NCI-H2029 (cell line): ENCODE results near the gene UNC5B.
A peak's percentile ranks its signal among the peaks of the same experiment; 100 is the strongest.

ENCODE experiments used
- DNase-seq: peaks from one replicate; lab custom pipeline; 2025; lab: John Stamatoyannopoulos, UW

UNC5B gene

GRCh38 chr10:71223347-71224058 lies 11.1 kb downstream of the UNC5B start:
- DNase-seq = no peak

- no peak for DNase-seq
These were observed 13.1 kb downstream of the UNC5B start for GRCh38 chr10:71225291-71226058.

- no peak for DNase-seq
These were observed 16.7 kb downstream of the UNC5B start for GRCh38 chr10:71228875-71229675.

- no peak for DNase-seq
These were observed 17.6 kb downstream of the UNC5B start for GRCh38 chr10:71229726-71230655.

- no peak for DNase-seq
These were observed 18.3 kb downstream of the UNC5B start for GRCh38 chr10:71230656-71231025.

GRCh38 chr10:71231206-71231605 lies 18.8 kb downstream of the UNC5B start:
- no peak for DNase-seq

- DNase-seq = peak; percentile 77
These were observed 20.0 kb downstream of the UNC5B start for GRCh38 chr10:71232089-71232998.

- DNase-seq = no peak
These were observed 21.1 kb downstream of the UNC5B start for GRCh38 chr10:71233482-71233892.

GRCh38 chr10:71234004-71234894 lies 21.9 kb downstream of the UNC5B start:
- no peak for DNase-seq

GRCh38 chr10:71234970-71235685 lies 22.8 kb downstream of the UNC5B start:
- no peak for DNase-seq

GRCh38 chr10:71235808-71236207 lies 23.4 kb downstream of the UNC5B start:
- no peak for DNase-seq

GRCh38 chr10:71236286-71236685 lies 23.9 kb downstream of the UNC5B start:
- DNase-seq = no peak

- no peak for DNase-seq
These were observed 24.7 kb downstream of the UNC5B start for GRCh38 chr10:71236822-71237682.

- no peak for DNase-seq
These were observed 25.7 kb downstream of the UNC5B start for GRCh38 chr10:71237843-71238623.

GRCh38 chr10:71238626-71239025 lies 26.3 kb downstream of the UNC5B start:
- DNase-seq = no peak

- DNase-seq = no peak
These were observed 27.0 kb downstream of the UNC5B start for GRCh38 chr10:71239131-71239915.
